H1 (cell line): ENCODE results near the gene ZSCAN1.

Source experiments
- CBX8 ChIP-seq: fragments of 300-800, 300-1000 bp; sonication (generic); IDR thresholded peaks from 2 replicates; pipeline ENCODE4 v1.7.1; 2016; ENCODE audit warnings: low read depth, low read length, borderline replicate concordance
- CTCF ChIP-seq, 3 experiments: IDR thresholded peaks; 1 replicate in 2 of 3; 2 replicates in 1 of 3; pipeline versions ENCODE4 v1.5.1 to v1.6.1; 2011; ENCODE audit warnings: low read length in 3 of 3, mild to moderate bottlenecking in 3 of 3, inconsistent platforms in 2 of 3, low read depth in 1 of 3, moderate library complexity in 1 of 3; ENCODE audit not compliant: insufficient read depth in 1 of 3; ENCODE audit errors: control extremely low read depth in 1 of 3
- EP300 ChIP-seq, 2 experiments: IDR thresholded peaks; 1 replicate in 1 of 2; 2 replicates in 1 of 2; pipeline ENCODE4 v1.6.1; 2011 to 2012; ENCODE audit warnings: low read depth in 2 of 2, low read length in 2 of 2, mild to moderate bottlenecking in 2 of 2, borderline replicate concordance in 1 of 2, inconsistent platforms in 1 of 2, moderate library complexity in 1 of 2
- EZH2 ChIP-seq: fragments of 200-600 bp; sonication (generic); IDR thresholded peaks from 2 replicates; pipeline ENCODE4 v1.7.1; 2012; ENCODE audit warnings: low read depth, mild to moderate bottlenecking, moderate library complexity, low read length, inconsistent platforms; ENCODE audit not compliant: severe bottlenecking
- HDAC6 ChIP-seq: IDR thresholded peaks from one replicate; pipeline ENCODE4 v1.7.1; 2012; ENCODE audit warnings: low read depth, mild to moderate bottlenecking, inconsistent platforms, low read length, moderate library complexity
- MAX ChIP-seq: IDR thresholded peaks from 2 replicates; pipeline ENCODE4 v1.6.1; 2012; ENCODE audit warnings: inconsistent platforms
- POLR2A ChIP-seq, 2 experiments: IDR thresholded peaks; 1 replicate in 1 of 2; 2 replicates in 1 of 2; pipeline ENCODE4 v1.6.1; 2011; ENCODE audit warnings: low read depth in 2 of 2, low read length in 2 of 2, mild to moderate bottlenecking in 2 of 2; ENCODE audit errors: control extremely low read depth in 1 of 2
- SRF ChIP-seq: IDR thresholded peaks from 2 replicates; pipeline ENCODE4 v1.6.1; 2011; ENCODE audit warnings: mild to moderate bottlenecking, low read depth, low read length, moderate library complexity
- TEAD4 ChIP-seq: IDR thresholded peaks from 2 replicates; pipeline ENCODE4 v1.6.1; 2012; ENCODE audit warnings: low read depth, low read length, inconsistent platforms, mixed read lengths

- TF ChIP-seq POLR2A (IDR thresholded peaks at IDR 0.05; ENCODE audit: control extremely low read depth in 1 of 2, low read depth in 2 of 2, low read length in 2 of 2) (0 out of 3 replicates have a peak, but pooled peaks of 1 of the 2 experiments have one; percentile 21), SRF (no peak), MAX (no peak), EZH2 (no peak), EP300 (IDR thresholded peaks at IDR 0.05; ENCODE audit: borderline replicate concordance in 1 of 2, low read depth in 2 of 2, low read length in 2 of 2) (no peak), CBX8 (no peak), CTCF (IDR thresholded peaks at IDR 0.05; ENCODE audit: control extremely low read depth in 1 of 3, insufficient read depth in 1 of 3, low read depth in 1 of 3, low read length in 3 of 3) (no peak), HDAC6 (no peak), TEAD4 (no peak)
Observed at GRCh38 chr19:58086825-58087710, 53.2 kb downstream of the ZSCAN1 start.
